ENCODE results near the gene WIPF2. TPM values are rescaled to one million over a fixed set of nuclear protein-coding genes. Genes with fewer than 3 reads are reported as not detected.
A peak's percentile ranks its signal among the peaks of the same experiment; 100 is the strongest.
"Not testable (repeated sequence)": the region's sequence is repeated elsewhere in the genome, so short reads cannot be mapped to it uniquely, and the experiment has no call there.

The WIPF2 gene
- total and polyA plus RNA-seq, 2 of the 8 experiments (the other 6 are each of a cell fraction or from before 2014, with no cell fraction given): 6.9 to 25.3 TPM

- ChIA-PET CTCF (ENCODE audit: partially characterized antibody) (interaction anchor here (0.7 to 5.9 kb wide), 13 partner anchors 7 to 363 kb away, joined by 3 to 61 read pairs (median 3); partner anchors contain the start of gene WIPF2), POLR2A (ENCODE audit: partially characterized antibody) (interaction anchor here (0.6 to 3.9 kb wide), 11 partner anchors 11 to 97 kb away, joined by 3 to 9 read pairs (median 3); partner anchors contain the start of genes NR1D1 and WIPF2)
- H3K79me1 ChIP-seq (ENCODE audit: low read depth, low read length); H3K14ac ChIP-seq (ENCODE audit: insufficient read length); H2BK12ac ChIP-seq (ENCODE audit: low read depth, low read length); H3K27ac ChIP-seq (ENCODE audit: low read depth, low read length); H3K27me3 ChIP-seq (replicated peaks in 1 of 4; ENCODE audit: control insufficient read depth in 3 of 4, extremely low read depth in 1 of 4, insufficient read depth in 3 of 4, low read length in 3 of 4); H2BK15ac ChIP-seq (ENCODE audit: low read length); H3K23me2 ChIP-seq (ENCODE audit: low read depth, low read length); H4K20me1 ChIP-seq (replicated peaks in 1 of 2; ENCODE audit: control insufficient read depth in 1 of 2, insufficient read depth in 2 of 2, low read length in 2 of 2); H4K91ac ChIP-seq (replicated peaks; ENCODE audit: insufficient read length, low read length); H2BK20ac ChIP-seq (ENCODE audit: low read length); H3K23ac ChIP-seq (ENCODE audit: insufficient read length); H3K4me1 ChIP-seq (replicated peaks in 1 of 4; ENCODE audit: control insufficient read depth in 3 of 4, insufficient read depth in 4 of 4, low read length in 3 of 4); H3K56ac ChIP-seq (replicated peaks; ENCODE audit: insufficient read length, low read depth, low read length); H2AFZ ChIP-seq (ENCODE audit: low read length); H4K5ac ChIP-seq (ENCODE audit: insufficient read length, low read depth, low read length); H3K4ac ChIP-seq (replicated peaks; ENCODE audit: insufficient read length, low read depth, low read length); H3K4me3 ChIP-seq (ENCODE audit: extremely low read depth in 1 of 4, insufficient read depth in 2 of 4, low read depth in 3 of 4, low read length in 4 of 4); H2BK120ac ChIP-seq (replicated peaks; ENCODE audit: low read depth, low read length); H3K4me2 ChIP-seq (ENCODE audit: insufficient read depth in 1 of 2, low read depth in 2 of 2, low read length in 2 of 2); H3K79me2 ChIP-seq (ENCODE audit: control insufficient read depth in 1 of 2, insufficient read depth in 2 of 2, low read length in 2 of 2); H3K9me3 ChIP-seq (ENCODE audit: insufficient read depth in 2 of 2, low read depth in 1 of 2, low read length in 1 of 2); DNase-seq (ENCODE audit: low read depth in 1 of 2, low spot score in 2 of 2); H4K8ac ChIP-seq (ENCODE audit: extremely low read depth, insufficient read depth, low read length); H3K36me3 ChIP-seq (ENCODE audit: control insufficient read depth in 2 of 4, insufficient read depth in 4 of 4, low read length in 3 of 4); H3K9ac ChIP-seq (replicated peaks in 1 of 4; ENCODE audit: extremely low read depth in 1 of 4, low read depth in 3 of 4, low read length in 3 of 4); H2BK5ac ChIP-seq (ENCODE audit: low read depth, low read length); FAIRE-seq; H2AK5ac ChIP-seq (ENCODE audit: low read depth, low read length); H3K18ac ChIP-seq (ENCODE audit: extremely low read depth, low read length): not testable (repeated sequence)
- WGBS, 2 experiments (ENCODE audit: extremely low coverage in 1 of 2, insufficient coverage in 1 of 2, insufficient read length in 1 of 2, insufficient replicate concordance in 2 of 2, low coverage in 1 of 2, low lambda C conversion rate in 2 of 2, missing lambda C conversion rate in 1 of 2): 92% methylated on average over 8 of the region's 8 CpGs; no CpG with 5 or more reads in 1 of the 2 experiments
- 0 out of 2 replicates have a peak, but pooled peaks have one; percentile 19 for TF ChIP-seq SP1 (IDR thresholded peaks at IDR 0.05; ENCODE audit: low read depth, low read length)
Observed at GRCh38 chr17:40197965-40198456, 21.1 kb upstream of the WIPF2 start.
